IMR-90 (cell line): ENCODE measurements around the gene TENM3. TPM values are rescaled to one million over a fixed set of nuclear protein-coding genes. Genes with fewer than 3 reads are reported as not detected.

Source experiments
- ATAC-seq: fragments of 200-7000 bp; cut with Tn5 transposase; 2 replicates; pipeline ENCODE4 v1.9.1; 2020; ENCODE audit warnings: low read depth, mild to moderate bottlenecking, moderate library complexity
- BruUV-seq: library from RNA; stranded (reverse); fragments of 400-500 nt; replicated peaks from 2 replicates; lab custom pipeline; 2021; lab: Mats Ljungman, UMichigan
- CTCF ChIA-PET: fragments of 300-600 bp; formaldehyde crosslinking; extraction: SDS; loops from one replicate; lab custom pipeline; 2021; ENCODE audit warnings: antibody characterized with exemption; lab: Yijun Ruan, JAX
- POLR2A ChIA-PET: fragments of 300-600 bp; sonication (Branson Sonifier 250); formaldehyde crosslinking; loops from one replicate; lab custom pipeline; 2022; ENCODE audit warnings: antibody characterized with exemption; ENCODE audit not compliant: unreplicated experiment; lab: Charles Lee
- DNase-seq: peaks from one replicate; pipeline ENCODE4 v3.0.0; 2013
- H2AFZ ChIP-seq: replicated peaks from 2 replicates; pipeline ENCODE3; 2013; ENCODE audit warnings: low read length, mild to moderate bottlenecking; ENCODE audit not compliant: poor library complexity
- H2AK5ac ChIP-seq: 2 replicates; pipeline ENCODE4 v1.6.1; 2013; ENCODE audit warnings: low read depth, low read length, inconsistent platforms
- H2AK9ac ChIP-seq: replicated peaks from 2 replicates; pipeline ENCODE3; 2013; ENCODE audit warnings: mild to moderate bottlenecking, low read depth, low read length, moderate library complexity; ENCODE audit not compliant: poor library complexity
- H2BK120ac ChIP-seq: 2 replicates; pipeline ENCODE4 v1.6.1; 2013; ENCODE audit warnings: low read depth, low read length, inconsistent platforms
- H2BK15ac ChIP-seq: 3 replicates; pipeline ENCODE4 v1.6.1; 2013; ENCODE audit warnings: low read depth, low read length, inconsistent platforms
- H2BK20ac ChIP-seq: 2 replicates; pipeline ENCODE4 v1.6.1; 2013; ENCODE audit warnings: low read depth, mild to moderate bottlenecking, inconsistent platforms, low read length, moderate library complexity
- H2BK5ac ChIP-seq: 2 replicates; pipeline ENCODE4 v1.6.1; 2013; ENCODE audit warnings: mild to moderate bottlenecking, low read depth, low read length, inconsistent platforms; ENCODE audit not compliant: poor library complexity, severe bottlenecking
- H3K14ac ChIP-seq: replicated peaks from 2 replicates; pipeline ENCODE4 v1.6.1; 2013; ENCODE audit warnings: low read depth, low read length, inconsistent platforms
- H3K18ac ChIP-seq: 2 replicates; pipeline ENCODE4 v1.6.1; 2013; ENCODE audit warnings: low read depth, low read length, control low read depth
- H3K23ac ChIP-seq: 2 replicates; pipeline ENCODE4 v1.6.1; 2013; ENCODE audit warnings: low read depth, low read length, inconsistent platforms
- H3K27ac ChIP-seq: 2 replicates; pipeline ENCODE4 v1.5.1; 2013; ENCODE audit warnings: mild to moderate bottlenecking, control low read depth, low read length; ENCODE audit not compliant: insufficient read depth
- H3K27me3 ChIP-seq: 2 replicates; pipeline ENCODE4 v1.6.1; 2013; ENCODE audit warnings: low read length; ENCODE audit not compliant: control insufficient read depth, insufficient read depth
- H3K36me3 ChIP-seq: 2 replicates; pipeline ENCODE4 v1.6.1; 2013; ENCODE audit warnings: low read length, mixed read lengths; ENCODE audit not compliant: control insufficient read depth, insufficient read depth
- H3K4ac ChIP-seq: 2 replicates; pipeline ENCODE4 v1.6.1; 2013; ENCODE audit warnings: low read depth, low read length, inconsistent platforms
- H3K4me1 ChIP-seq: 2 replicates; pipeline ENCODE4 v1.6.1; 2013; ENCODE audit warnings: low read length, mixed read lengths; ENCODE audit not compliant: control insufficient read depth, insufficient read depth
- H3K4me2 ChIP-seq: 2 replicates; pipeline ENCODE4 v1.6.1; 2013; ENCODE audit warnings: low read depth, mild to moderate bottlenecking, control low read depth, low read length, moderate library complexity
- H3K4me3 ChIP-seq: 2 replicates; pipeline ENCODE4 v1.5.1; 2013; ENCODE audit warnings: low read depth, mild to moderate bottlenecking, control low read depth, low read length, moderate library complexity; ENCODE audit not compliant: insufficient read depth
- H3K56ac ChIP-seq: 2 replicates; pipeline ENCODE4 v1.6.1; 2013; ENCODE audit warnings: low read length, inconsistent platforms; ENCODE audit not compliant: insufficient read depth; ENCODE audit errors: extremely low read depth
- H3K79me1 ChIP-seq, 2 experiments: 2 replicates each; pipeline ENCODE4 v1.6.1; 2013; ENCODE audit warnings: low read length in 2 of 2, inconsistent platforms in 1 of 2, low read depth in 1 of 2
- H3K9ac ChIP-seq: 2 replicates; pipeline ENCODE4 v1.6.1; 2013; ENCODE audit warnings: low read depth, low read length, control low read depth
- H3K9me1 ChIP-seq: 2 replicates; pipeline ENCODE4 v1.6.1; 2013; ENCODE audit warnings: low read length, inconsistent platforms; ENCODE audit not compliant: insufficient read depth
- H3K9me3 ChIP-seq: 2 replicates; pipeline ENCODE4 v1.6.1; 2013; ENCODE audit warnings: low read length; ENCODE audit not compliant: control insufficient read depth, insufficient read depth
- H4K20me1 ChIP-seq: 2 replicates; pipeline ENCODE4 v1.6.1; 2013; ENCODE audit warnings: low read length, inconsistent platforms; ENCODE audit not compliant: insufficient read depth
- H4K5ac ChIP-seq: 2 replicates; pipeline ENCODE4 v1.6.1; 2013; ENCODE audit warnings: mild to moderate bottlenecking, low read depth, low read length, control low read depth
- H4K8ac ChIP-seq, 2 experiments: 2 replicates each; pipeline ENCODE4 v1.6.1; 2013; ENCODE audit warnings: low read depth in 2 of 2, low read length in 2 of 2, control low read depth in 1 of 2, inconsistent platforms in 1 of 2
- H4K91ac ChIP-seq: 2 replicates; pipeline ENCODE4 v1.6.1; 2013; ENCODE audit warnings: low read depth, low read length, inconsistent platforms; ENCODE audit not compliant: insufficient read depth
- CHD1 ChIP-seq: IDR thresholded peaks from 2 replicates; pipeline ENCODE4 v1.6.1; 2012; ENCODE audit warnings: low read depth, low read length, improper control_type of control experiment
- MAZ ChIP-seq: IDR thresholded peaks from 2 replicates; pipeline ENCODE4 v1.6.1; 2012; ENCODE audit warnings: low read depth, mild to moderate bottlenecking, low read length, improper control_type of control experiment, moderate library complexity, borderline replicate concordance
- POLR2A ChIP-seq: IDR thresholded peaks from 2 replicates; pipeline ENCODE4 v1.6.1; 2012; ENCODE audit warnings: mild to moderate bottlenecking, low read depth, low read length
- USF2 ChIP-seq: fragments of 150-350 bp; IDR thresholded peaks from 2 replicates; pipeline ENCODE4 v1.6.1; 2017; ENCODE audit warnings: mild to moderate bottlenecking, antibody characterized with exemption, low read length, low read depth
- WGBS, 2 experiments: methylation state at CpG; one replicate each; pipeline versions ENCODE4 v1.1.5 to v1.1.7; 2013; ENCODE audit warnings: missing lambda C conversion rate in 2 of 2; ENCODE audit not compliant: insufficient read length in 1 of 2; ENCODE audit errors: extremely low coverage in 2 of 2; 5-methylcytosine and 5-hydroxymethylcytosine counted together
- dilution Hi-C: fragments of 300-500 bp; cut with HindIII; formaldehyde crosslinking; loops from one replicate; pipeline ENCODE4 v1.14.3; 2018; ENCODE audit warnings: low sequenced_read_pairs; ENCODE audit not compliant: unreplicated experiment
- in situ Hi-C: fragments of 300-500 bp; cut with MboI; formaldehyde crosslinking; loops from 3 replicates; pipeline ENCODE4 v1.14.3; 2019; ENCODE audit warnings: low sequenced_read_pairs, inconsistent platforms, mixed read lengths
- intact Hi-C: fragments of 100-400 bp; cut with micrococcal nuclease; formaldehyde crosslinking; loops from 2 replicates; pipeline ENCODE4 v1.10.0; 2022
- polyA plus RNA-seq, 3 experiments: library from polyadenylated mRNA; depleted of rRNA; stranded (reverse); fragments of >200 nt; gene quantifications; 2 replicates each; pipeline ENCODE4 v1.2.3, GENCODE V29; 2012; ENCODE audit warnings: low replicate concordance in 1 of 3
- total RNA-seq: library from RNA; depleted of rRNA; stranded (reverse); fragments of >200 nt; gene quantifications from 2 replicates; pipeline ENCODE4 v1.2.3, GENCODE V29; 2012

Gene TENM3
- total and polyA plus RNA-seq, 2 of the 4 experiments (the other 2 are of a cell fraction): 29.9 to 173 TPM

GRCh38 chr4:182826391-182826790 lies 583.2 kb downstream of the TENM3 start:
- Histone ChIP-seq H2AK9ac (no peak overlapping the region), H2AK5ac (no peak overlapping the region), H3K4me2 (no peak overlapping the region), H2AFZ (peak overlapping the region; percentile 32), H3K23ac (no peak overlapping the region), H3K27me3 (peaks cover 4% of the 10 kb centered on the region), H3K27ac (no peak overlapping the region), H4K5ac (no peak overlapping the region), H2BK5ac (no peak overlapping the region), H3K56ac (no peak overlapping the region), H3K9me3 (no peaks in the 10 kb centered on the region), H2BK15ac (no peak overlapping the region), H3K4me3 (no peak overlapping the region), H3K4ac (no peak overlapping the region), H3K79me1 (no peaks in the 10 kb centered on the region), H3K9ac (no peak overlapping the region), H4K8ac (no peak overlapping the region), H3K4me1 (no peaks in the 10 kb centered on the region), H3K18ac (no peak overlapping the region), H4K20me1 (no peaks in the 10 kb centered on the region), H3K9me1 (no peaks in the 10 kb centered on the region), H3K36me3 (no peaks in the 10 kb centered on the region), H4K91ac (no peak overlapping the region), H2BK120ac (no peak overlapping the region), H2BK20ac (no peak overlapping the region), H3K14ac (no peak overlapping the region)
- dilution Hi-C loops: no loop called here
- no TSS peak for BruUV-seq
- TF ChIP-seq CHD1 (no peak), POLR2A (no peak), USF2 (no peak), MAZ (no peak)
- 90% methylated on average over 8 of the region's 13 CpGs; no CpG with 5 or more reads in 1 of the 2 experiments for WGBS, 2 experiments
- intact Hi-C loops: no loop called here
- POLR2A ChIA-PET: no interaction called here
- no peak for ATAC-seq
- CTCF ChIA-PET: no interaction called here
- no peak for DNase-seq
- in situ Hi-C loops: no loop called here
